ENCODE results near the gene COL4A6. TPM values are rescaled to one million over a fixed set of nuclear protein-coding genes. Genes with fewer than 3 reads are reported as not detected.

COL4A6 gene
- total RNA-seq, 1 donor from 2014 or later, result 1.0 TPM

- no peaks in the 10 kb centered on the region for H3K4me1 ChIP-seq (ENCODE audit: control insufficient read depth in 3 of 3, insufficient read depth in 3 of 3, low read length in 3 of 3)
- no peak overlapping the region for H3K27ac ChIP-seq (ENCODE audit: low read depth, low read length)
- H3K9ac ChIP-seq (ENCODE audit: low read depth in 1 of 3, low read length in 3 of 3), result no peak overlapping the region
- H3K27me3 ChIP-seq (ENCODE audit: control insufficient read depth in 3 of 3, insufficient read depth in 3 of 3, low read length in 3 of 3), result no peaks in the 10 kb centered on the region
- H3K4me3 ChIP-seq (ENCODE audit: low read length in 3 of 3), result no peak overlapping the region
- no peaks in the 10 kb centered on the region for H3K9me3 ChIP-seq (ENCODE audit: control insufficient read depth in 3 of 3, low read length in 3 of 3)
- H3K36me3 ChIP-seq (ENCODE audit: control insufficient read depth in 3 of 3, insufficient read depth in 3 of 3, low read length in 3 of 3), result no peaks in the 10 kb centered on the region
Observed at GRCh38 chrX:108298165-108298602, 140.0 kb downstream of the COL4A6 start.

- Histone ChIP-seq H3K4me3 (ENCODE audit: low read length in 3 of 3) (no peak overlapping the region), H3K36me3 (ENCODE audit: control insufficient read depth in 3 of 3, insufficient read depth in 3 of 3, low read length in 3 of 3) (no peaks in the 10 kb centered on the region), H3K27me3 (ENCODE audit: control insufficient read depth in 3 of 3, insufficient read depth in 3 of 3, low read length in 3 of 3) (no peaks in the 10 kb centered on the region), H3K9me3 (ENCODE audit: control insufficient read depth in 3 of 3, low read length in 3 of 3) (no peaks in the 10 kb centered on the region), H3K9ac (ENCODE audit: low read depth in 1 of 3, low read length in 3 of 3) (no peak overlapping the region), H3K4me1 (ENCODE audit: control insufficient read depth in 3 of 3, insufficient read depth in 3 of 3, low read length in 3 of 3) (no peaks in the 10 kb centered on the region), H3K27ac (ENCODE audit: low read depth, low read length) (no peak overlapping the region)
Observed at GRCh38 chrX:108297290-108297689, 140.9 kb downstream of the COL4A6 start.

GRCh38 chrX:108292053-108292452 is 146.2 kb downstream of the COL4A6 start:
- no peaks in the 10 kb centered on the region for H3K36me3 ChIP-seq (ENCODE audit: control insufficient read depth in 3 of 3, insufficient read depth in 3 of 3, low read length in 3 of 3)
- no peak overlapping the region for H3K4me3 ChIP-seq (ENCODE audit: low read length in 3 of 3)
- peaks cover 0 to 3% (median 0%) of the 10 kb centered on the region in 3 donors for H3K27me3 ChIP-seq (ENCODE audit: control insufficient read depth in 3 of 3, insufficient read depth in 3 of 3, low read length in 3 of 3)
- no peak overlapping the region for H3K27ac ChIP-seq (ENCODE audit: low read depth, low read length)
- H3K9me3 ChIP-seq (ENCODE audit: control insufficient read depth in 3 of 3, low read length in 3 of 3), result peaks cover 0 to 2% (median 0%) of the 10 kb centered on the region in 3 donors
- H3K9ac ChIP-seq (ENCODE audit: low read depth in 1 of 3, low read length in 3 of 3), result no peak overlapping the region
- H3K4me1 ChIP-seq (ENCODE audit: control insufficient read depth in 3 of 3, insufficient read depth in 3 of 3, low read length in 3 of 3), result no peaks in the 10 kb centered on the region

GRCh38 chrX:108285918-108286317 is 152.3 kb downstream of the COL4A6 start:
- Histone ChIP-seq H3K27me3 (ENCODE audit: control insufficient read depth in 3 of 3, insufficient read depth in 3 of 3, low read length in 3 of 3) (peaks cover 0 to 4% (median 0%) of the 10 kb centered on the region in 3 donors), H3K9ac (ENCODE audit: low read depth in 1 of 3, low read length in 3 of 3) (no peak overlapping the region), H3K27ac (ENCODE audit: low read depth, low read length) (no peak overlapping the region), H3K4me3 (ENCODE audit: low read length in 3 of 3) (no peak overlapping the region), H3K36me3 (ENCODE audit: control insufficient read depth in 3 of 3, insufficient read depth in 3 of 3, low read length in 3 of 3) (no peaks in the 10 kb centered on the region), H3K9me3 (ENCODE audit: control insufficient read depth in 3 of 3, low read length in 3 of 3) (no peaks in the 10 kb centered on the region), H3K4me1 (ENCODE audit: control insufficient read depth in 3 of 3, insufficient read depth in 3 of 3, low read length in 3 of 3) (peaks cover 0 to 5% (median 0%) of the 10 kb centered on the region in 3 donors)

GRCh38 chrX:108285356-108285755 is 152.9 kb downstream of the COL4A6 start:
- Histone ChIP-seq H3K27ac (ENCODE audit: low read depth, low read length) (no peak overlapping the region), H3K27me3 (ENCODE audit: control insufficient read depth in 3 of 3, insufficient read depth in 3 of 3, low read length in 3 of 3) (peaks cover 0 to 3% (median 0%) of the 10 kb centered on the region in 3 donors)

GRCh38 chrX:108275732-108276131 is 162.5 kb downstream of the COL4A6 start:
- H3K27me3 ChIP-seq (ENCODE audit: control insufficient read depth in 3 of 3, insufficient read depth in 3 of 3, low read length in 3 of 3), result peaks cover 0 to 8% (median 0%) of the 10 kb centered on the region in 3 donors

More at GRCh38 chrX:108285356-108285755, 152.9 kb downstream of the COL4A6 start:
- no peak overlapping the region for H3K4me3 ChIP-seq (ENCODE audit: low read length in 3 of 3)
- H3K9ac ChIP-seq (ENCODE audit: low read depth in 1 of 3, low read length in 3 of 3), result no peak overlapping the region
- no peaks in the 10 kb centered on the region for H3K9me3 ChIP-seq (ENCODE audit: control insufficient read depth in 3 of 3, low read length in 3 of 3)
- H3K4me1 ChIP-seq (ENCODE audit: control insufficient read depth in 3 of 3, insufficient read depth in 3 of 3, low read length in 3 of 3), result peaks cover 0 to 5% (median 0%) of the 10 kb centered on the region in 3 donors
- no peaks in the 10 kb centered on the region for H3K36me3 ChIP-seq (ENCODE audit: control insufficient read depth in 3 of 3, insufficient read depth in 3 of 3, low read length in 3 of 3)

GRCh38 chrX:108271397-108271787 is 166.8 kb downstream of the COL4A6 start:
- no peaks in the 10 kb centered on the region for H3K36me3 ChIP-seq (ENCODE audit: control insufficient read depth in 3 of 3, insufficient read depth in 3 of 3, low read length in 3 of 3)
- H3K27ac ChIP-seq (ENCODE audit: low read depth, low read length), result no peak overlapping the region
- peaks cover 0 to 5% (median 0%) of the 10 kb centered on the region in 3 donors for H3K27me3 ChIP-seq (ENCODE audit: control insufficient read depth in 3 of 3, insufficient read depth in 3 of 3, low read length in 3 of 3)
- H3K4me1 ChIP-seq (ENCODE audit: control insufficient read depth in 3 of 3, insufficient read depth in 3 of 3, low read length in 3 of 3), result peaks cover 0 to 2% (median 0%) of the 10 kb centered on the region in 3 donors
- H3K9ac ChIP-seq (ENCODE audit: low read depth in 1 of 3, low read length in 3 of 3), result no peak overlapping the region
- H3K9me3 ChIP-seq (ENCODE audit: control insufficient read depth in 3 of 3, low read length in 3 of 3), result no peaks in the 10 kb centered on the region
- no peak overlapping the region for H3K4me3 ChIP-seq (ENCODE audit: low read length in 3 of 3)

More at GRCh38 chrX:108275732-108276131, 162.5 kb downstream of the COL4A6 start:
- Histone ChIP-seq H3K27ac (ENCODE audit: low read depth, low read length) (no peak overlapping the region), H3K4me3 (ENCODE audit: low read length in 3 of 3) (no peak overlapping the region), H3K9ac (ENCODE audit: low read depth in 1 of 3, low read length in 3 of 3) (no peak overlapping the region), H3K9me3 (ENCODE audit: control insufficient read depth in 3 of 3, low read length in 3 of 3) (no peaks in the 10 kb centered on the region), H3K4me1 (ENCODE audit: control insufficient read depth in 3 of 3, insufficient read depth in 3 of 3, low read length in 3 of 3) (peaks cover 0 to 2% (median 0%) of the 10 kb centered on the region in 3 donors), H3K36me3 (ENCODE audit: control insufficient read depth in 3 of 3, insufficient read depth in 3 of 3, low read length in 3 of 3) (no peaks in the 10 kb centered on the region)

- Histone ChIP-seq H3K9ac (ENCODE audit: low read depth in 1 of 3, low read length in 3 of 3) (no peak overlapping the region), H3K27ac (ENCODE audit: low read depth, low read length) (no peak overlapping the region), H3K27me3 (ENCODE audit: control insufficient read depth in 3 of 3, insufficient read depth in 3 of 3, low read length in 3 of 3) (peaks cover 0 to 2% (median 0%) of the 10 kb centered on the region in 3 donors), H3K4me1 (ENCODE audit: control insufficient read depth in 3 of 3, insufficient read depth in 3 of 3, low read length in 3 of 3) (peaks cover 0 to 2% (median 0%) of the 10 kb centered on the region in 3 donors), H3K4me3 (ENCODE audit: low read length in 3 of 3) (no peak overlapping the region), H3K9me3 (ENCODE audit: control insufficient read depth in 3 of 3, low read length in 3 of 3) (no peaks in the 10 kb centered on the region), H3K36me3 (ENCODE audit: control insufficient read depth in 3 of 3, insufficient read depth in 3 of 3, low read length in 3 of 3) (no peaks in the 10 kb centered on the region)
Observed at GRCh38 chrX:108270739-108271396, 167.4 kb downstream of the COL4A6 start.

GRCh38 chrX:108270280-108270679 is 167.9 kb downstream of the COL4A6 start:
- Histone ChIP-seq H3K4me1 (ENCODE audit: control insufficient read depth in 3 of 3, insufficient read depth in 3 of 3, low read length in 3 of 3) (no peaks in the 10 kb centered on the region), H3K27ac (ENCODE audit: low read depth, low read length) (no peak overlapping the region), H3K9ac (ENCODE audit: low read depth in 1 of 3, low read length in 3 of 3) (no peak overlapping the region), H3K4me3 (ENCODE audit: low read length in 3 of 3) (no peak overlapping the region), H3K27me3 (ENCODE audit: control insufficient read depth in 3 of 3, insufficient read depth in 3 of 3, low read length in 3 of 3) (no peaks in the 10 kb centered on the region), H3K9me3 (ENCODE audit: control insufficient read depth in 3 of 3, low read length in 3 of 3) (no peaks in the 10 kb centered on the region), H3K36me3 (ENCODE audit: control insufficient read depth in 3 of 3, insufficient read depth in 3 of 3, low read length in 3 of 3) (no peaks in the 10 kb centered on the region)

- H3K27ac ChIP-seq (ENCODE audit: low read depth, low read length), result no peak overlapping the region
- no peaks in the 10 kb centered on the region for H3K36me3 ChIP-seq (ENCODE audit: control insufficient read depth in 3 of 3, insufficient read depth in 3 of 3, low read length in 3 of 3)
- no peaks in the 10 kb centered on the region for H3K4me1 ChIP-seq (ENCODE audit: control insufficient read depth in 3 of 3, insufficient read depth in 3 of 3, low read length in 3 of 3)
- no peaks in the 10 kb centered on the region for H3K9me3 ChIP-seq (ENCODE audit: control insufficient read depth in 3 of 3, low read length in 3 of 3)
- H3K9ac ChIP-seq (ENCODE audit: low read depth in 1 of 3, low read length in 3 of 3), result no peak overlapping the region
- H3K4me3 ChIP-seq (ENCODE audit: low read length in 3 of 3), result no peak overlapping the region
- H3K27me3 ChIP-seq (ENCODE audit: control insufficient read depth in 3 of 3, insufficient read depth in 3 of 3, low read length in 3 of 3), result peaks cover 0 to 4% (median 0%) of the 10 kb centered on the region in 3 donors
Observed at GRCh38 chrX:108268434-108269080, 169.7 kb downstream of the COL4A6 start.
